Esophagus squamous epithelium (tissue), 4 donors: ENCODE results near the gene PCCA.

Experiments used
- POLR2A ChIP-seq, 4 donors: fragments of 450-650 bp; IDR thresholded peaks; one replicate each; pipeline ENCODE4 v1.6.1; 2017; ENCODE audit warnings: antibody characterized with exemption in 4 of 4, mild to moderate bottlenecking in 4 of 4, moderate library complexity in 3 of 4
- TF ChIP-seq, protein P1 (sequence below), 6 experiments: fragments of 450-650 bp in 4 of 6; fragments of 200-600 bp in 2 of 6; sonication (generic) in 2 of 6; IDR thresholded peaks; one replicate each; pipeline ENCODE4 v1.5.1; 2016 to 2019; ENCODE audit warnings: antibody characterized with exemption in 6 of 6, mild to moderate bottlenecking in 4 of 6, moderate library complexity in 4 of 6

GRCh38 chr13:100547791-100548201, 458.9 kb downstream of the PCCA start:
- TF ChIP-seq, protein P1, sequence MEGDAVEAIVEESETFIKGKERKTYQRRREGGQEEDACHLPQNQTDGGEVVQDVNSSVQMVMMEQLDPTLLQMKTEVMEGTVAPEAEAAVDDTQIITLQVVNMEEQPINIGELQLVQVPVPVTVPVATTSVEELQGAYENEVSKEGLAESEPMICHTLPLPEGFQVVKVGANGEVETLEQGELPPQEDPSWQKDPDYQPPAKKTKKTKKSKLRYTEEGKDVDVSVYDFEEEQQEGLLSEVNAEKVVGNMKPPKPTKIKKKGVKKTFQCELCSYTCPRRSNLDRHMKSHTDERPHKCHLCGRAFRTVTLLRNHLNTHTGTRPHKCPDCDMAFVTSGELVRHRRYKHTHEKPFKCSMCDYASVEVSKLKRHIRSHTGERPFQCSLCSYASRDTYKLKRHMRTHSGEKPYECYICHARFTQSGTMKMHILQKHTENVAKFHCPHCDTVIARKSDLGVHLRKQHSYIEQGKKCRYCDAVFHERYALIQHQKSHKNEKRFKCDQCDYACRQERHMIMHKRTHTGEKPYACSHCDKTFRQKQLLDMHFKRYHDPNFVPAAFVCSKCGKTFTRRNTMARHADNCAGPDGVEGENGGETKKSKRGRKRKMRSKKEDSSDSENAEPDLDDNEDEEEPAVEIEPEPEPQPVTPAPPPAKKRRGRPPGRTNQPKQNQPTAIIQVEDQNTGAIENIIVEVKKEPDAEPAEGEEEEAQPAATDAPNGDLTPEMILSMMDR (IDR thresholded peaks at IDR 0.05) = no peak
- no peak for TF ChIP-seq POLR2A (IDR thresholded peaks at IDR 0.05)
